ENCODE measurements around the gene HSF5.
A peak's percentile ranks its signal among the peaks of the same experiment; 100 is the strongest.

Gene HSF5

DNA sequence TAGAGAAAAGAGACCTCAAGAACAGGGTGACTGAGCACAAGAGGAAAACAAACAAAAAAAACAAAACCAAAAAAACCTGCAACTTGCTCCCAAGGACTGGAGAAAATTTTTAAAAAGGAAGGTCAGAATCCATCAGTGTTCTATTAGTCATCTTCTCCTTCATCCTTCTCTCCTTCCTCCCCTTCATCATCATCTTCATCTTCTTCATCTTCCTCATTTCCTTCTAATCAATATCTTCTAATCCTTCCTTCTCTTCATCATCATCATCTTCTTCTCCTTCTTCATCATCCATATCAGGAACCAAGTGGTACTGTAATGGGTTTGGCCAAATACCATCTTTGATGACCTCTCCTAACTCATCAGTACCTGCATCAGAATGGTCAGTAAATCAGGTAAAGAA lies 12.2 kb downstream of the HSF5 start:
- DNase-seq, result no peak

DNA sequence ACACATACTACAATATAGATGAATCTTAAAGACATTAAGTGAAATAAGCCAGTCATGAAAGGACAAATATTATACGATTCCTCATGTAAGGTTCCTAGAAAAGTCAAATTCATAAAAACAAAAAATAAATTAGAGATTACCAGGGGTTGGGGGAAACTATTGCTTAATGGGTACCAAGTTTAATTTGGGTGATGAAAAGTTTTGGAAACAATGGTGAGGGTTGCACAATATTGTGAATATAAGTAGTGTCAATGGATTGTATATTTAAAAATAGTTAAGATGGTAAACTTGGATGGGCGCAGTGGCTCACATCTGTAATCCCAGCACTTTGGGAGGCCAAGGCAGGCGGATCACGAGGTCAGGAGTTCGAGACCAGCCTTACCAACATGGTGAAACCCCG lies 17.9 kb downstream of the HSF5 start:
- no peak for DNase-seq

DNA sequence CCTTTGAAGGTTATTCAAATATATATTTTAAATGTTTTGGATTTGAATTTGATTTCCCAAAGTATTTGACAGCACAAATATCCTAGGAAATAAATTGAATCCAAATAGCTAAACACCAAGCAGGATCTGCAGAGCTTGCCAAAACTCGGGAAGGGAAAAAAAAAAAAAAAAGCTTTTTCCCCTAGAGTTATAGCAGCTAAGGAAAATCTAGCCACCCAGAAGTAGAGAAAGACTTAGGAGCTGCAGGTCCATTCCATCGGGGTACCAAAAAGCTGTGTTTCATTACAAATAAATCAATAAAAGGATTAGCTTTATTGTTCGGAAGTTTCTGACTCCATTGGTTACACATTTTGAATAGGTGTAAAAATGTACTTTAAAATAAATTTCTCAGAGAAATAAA lies 19.3 kb downstream of the HSF5 start:
- DNase-seq, result no peak

DNA sequence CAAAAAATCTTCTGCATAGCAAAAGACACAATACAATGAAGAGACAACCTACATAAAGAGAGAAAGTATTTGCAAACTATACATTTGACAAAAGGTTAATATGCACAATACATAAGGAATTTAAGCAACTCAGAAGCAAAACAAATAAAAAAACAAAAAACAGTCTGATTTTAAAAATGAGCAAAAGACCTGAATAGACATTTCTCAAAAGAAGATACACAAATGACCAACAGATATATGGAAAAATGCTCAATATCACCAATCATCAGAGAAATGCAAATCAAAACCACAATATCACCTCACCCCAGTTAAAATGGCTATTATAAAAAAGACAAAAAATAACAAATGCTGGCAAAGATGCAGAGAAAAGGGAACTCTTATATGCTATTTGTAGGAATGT lies 32.7 kb downstream of the HSF5 start:
- no peak for DNase-seq

DNA sequence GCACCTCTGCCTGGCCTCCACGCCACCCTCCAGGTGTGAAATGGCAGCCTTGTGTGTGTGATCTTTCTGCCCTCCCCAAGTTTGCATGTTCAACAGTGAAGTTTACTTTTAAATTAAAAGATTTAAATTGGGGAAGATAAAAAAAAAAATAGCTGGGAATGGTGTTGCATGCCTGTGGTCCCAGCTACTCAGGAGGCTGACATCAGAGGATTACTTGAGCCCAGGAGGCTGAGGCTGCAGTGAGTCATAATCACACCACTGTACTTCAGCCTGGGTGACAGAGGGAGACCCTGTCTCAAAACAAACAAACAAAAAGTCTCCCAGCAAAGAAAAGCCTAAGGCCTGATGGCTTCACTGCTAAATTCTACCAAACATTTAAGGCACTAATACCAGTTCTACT lies 35.5 kb downstream of the HSF5 start:
- DNase-seq, result no peak

DNA sequence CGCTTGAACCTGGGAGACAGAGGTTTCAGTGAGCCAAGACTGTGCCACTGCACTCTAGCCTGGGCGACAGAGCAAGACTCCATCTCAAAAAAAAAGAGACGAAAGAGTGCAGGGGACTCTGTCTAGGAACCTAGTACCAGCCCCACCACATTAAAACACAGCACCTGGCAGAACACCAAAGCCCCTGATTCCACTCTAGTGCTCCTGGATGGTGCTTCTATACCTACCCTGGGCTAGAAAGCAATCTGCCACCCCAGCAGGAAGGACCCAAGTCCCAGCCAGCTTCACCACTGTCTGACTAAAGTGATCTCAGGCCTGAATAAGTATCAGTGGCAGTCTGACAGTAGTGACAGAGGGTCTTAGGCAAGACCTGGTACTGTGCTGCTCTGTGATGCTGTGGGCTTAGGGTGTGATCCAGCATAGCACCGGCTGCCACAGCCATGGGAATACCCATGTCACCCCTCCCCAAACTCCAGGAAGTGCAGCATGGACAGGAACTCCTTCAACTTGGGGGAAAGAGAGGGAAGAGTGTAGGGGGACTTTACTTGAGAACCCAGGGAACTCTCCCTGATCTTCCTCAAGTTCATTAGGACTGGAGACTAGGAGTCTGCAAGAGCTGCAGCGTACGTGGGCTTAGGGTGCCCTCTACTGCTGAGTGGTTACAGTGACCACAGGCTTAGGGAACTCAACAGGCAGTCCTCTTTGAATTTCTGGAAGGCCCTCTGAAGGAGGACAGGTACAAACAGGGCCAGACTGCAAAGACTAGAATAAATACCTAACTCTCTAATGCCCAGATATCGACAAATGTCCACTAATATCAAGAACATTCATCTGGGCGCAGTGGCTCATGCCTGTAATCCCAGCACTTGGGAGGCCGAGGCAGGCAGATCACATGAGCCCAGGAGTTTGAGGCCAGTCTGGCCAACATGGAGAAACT lies 40.9 kb downstream of the HSF5 start:
- DNase-seq, result peak; percentile 90 to 94

DNA sequence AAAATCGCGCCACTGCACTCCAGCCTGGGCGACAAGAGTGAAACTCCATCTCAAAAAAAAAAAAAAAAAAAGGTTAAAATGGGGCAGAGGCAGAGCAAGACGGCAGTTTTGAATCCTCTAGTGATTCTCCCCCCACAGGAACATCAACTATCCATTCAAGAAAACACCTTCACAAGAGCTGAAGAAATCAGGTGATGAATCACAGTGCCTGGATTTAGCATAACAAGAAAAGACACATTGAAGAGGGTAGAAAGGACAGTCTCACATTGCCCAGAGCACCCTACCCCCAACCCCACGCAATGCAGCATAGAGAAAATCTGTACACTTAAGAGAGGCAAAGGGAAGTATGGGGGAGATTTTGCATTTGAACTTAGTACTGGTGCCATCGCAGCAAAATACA lies 42.1 kb downstream of the HSF5 start:
- DNase-seq, result no peak

DNA sequence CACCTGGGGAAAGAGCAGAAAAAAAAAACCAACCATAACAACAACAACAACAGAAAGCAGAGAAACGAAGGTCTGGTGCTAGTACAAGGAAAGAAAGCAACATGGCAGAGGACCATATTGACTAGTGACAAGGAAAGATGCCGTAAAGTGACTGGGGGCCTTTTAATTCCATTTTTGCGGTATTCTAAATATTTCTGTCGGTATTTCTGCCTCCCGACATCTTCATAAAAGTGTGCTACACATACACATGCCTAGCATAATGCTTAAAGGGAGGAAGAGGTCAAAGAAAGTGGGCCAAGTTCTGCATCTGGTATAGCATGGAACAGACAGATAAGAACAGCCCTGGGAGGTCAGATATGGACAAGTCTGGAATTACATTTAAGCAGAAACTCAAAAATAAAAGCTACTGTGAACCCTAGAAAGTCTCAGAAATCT lies 51.4 kb downstream of the HSF5 start:
- no peak for DNase-seq

DNA sequence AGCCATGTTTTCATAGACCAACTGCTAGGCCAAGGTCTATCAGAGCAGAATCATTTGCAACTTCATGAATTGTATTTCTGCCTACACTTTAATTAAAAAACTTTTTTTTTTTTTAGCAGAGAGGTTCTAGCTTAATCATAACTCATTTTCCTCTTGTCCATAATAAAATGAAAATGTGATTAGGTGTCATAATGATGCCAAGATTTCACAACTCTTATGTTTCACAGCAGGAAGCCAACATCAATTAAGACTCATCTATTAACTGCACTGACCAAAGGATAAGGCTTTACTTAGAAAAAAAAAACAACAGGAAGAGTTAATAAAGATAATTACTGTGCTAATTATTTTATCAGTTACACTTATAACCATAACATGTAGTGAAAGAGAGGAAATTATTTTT lies 52.0 kb downstream of the HSF5 start:
- DNase-seq, result no peak

DNA sequence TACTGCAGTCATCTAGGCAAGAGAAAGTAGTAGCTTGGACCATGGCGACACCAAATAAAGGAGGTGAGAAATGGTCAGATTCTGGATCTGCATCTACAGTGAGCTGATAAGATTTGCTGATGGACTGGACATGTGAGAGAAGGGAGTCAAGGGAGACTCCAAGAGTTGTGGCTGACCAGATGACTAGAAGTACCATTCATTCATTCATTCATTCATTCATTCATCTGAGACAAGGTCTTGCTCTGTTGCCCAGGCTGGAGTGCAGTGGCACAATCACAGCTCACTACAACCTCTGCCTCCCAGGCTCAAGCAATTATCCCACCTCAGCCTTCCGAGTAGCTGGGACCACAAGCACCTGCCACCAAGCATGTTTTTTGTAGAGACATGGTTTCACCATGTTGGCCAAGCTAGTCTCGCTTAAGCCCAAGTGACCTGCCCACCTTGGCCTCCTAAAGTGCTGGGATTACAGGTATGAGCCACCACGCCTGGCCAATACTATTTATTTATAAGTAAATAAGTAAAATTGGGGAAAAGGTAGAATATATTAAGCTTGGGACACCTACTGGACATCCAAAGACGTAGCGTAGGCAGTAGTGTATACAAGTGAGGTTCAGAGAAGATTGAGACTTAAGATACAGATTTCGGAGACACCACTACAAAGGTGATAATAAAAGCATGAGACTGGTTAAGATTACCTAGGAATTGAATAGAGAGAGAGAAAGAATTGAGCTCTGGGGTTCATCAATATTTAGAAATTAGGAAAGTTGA lies 55.2 kb downstream of the HSF5 start:
- peak; percentile 27 to 29 for DNase-seq

DNA sequence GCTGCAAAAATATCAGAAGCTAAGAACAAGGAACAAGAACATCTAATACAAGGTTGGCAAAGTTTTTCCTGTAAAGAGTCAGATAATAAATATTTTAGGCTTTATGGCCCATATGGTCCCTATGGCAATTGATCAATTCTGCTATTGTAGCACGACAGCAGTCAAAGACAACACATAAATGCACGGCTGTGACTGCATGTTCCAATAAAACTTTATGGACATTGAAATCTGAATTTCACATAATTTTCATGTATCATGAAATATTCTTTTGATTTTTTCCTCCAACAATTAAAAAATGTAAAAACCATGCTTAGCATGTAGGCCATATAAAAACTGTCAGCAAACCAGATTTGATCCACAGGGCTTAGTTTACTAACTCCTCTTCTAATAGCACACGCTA lies 60.4 kb downstream of the HSF5 start:
- DNase-seq, result no peak

DNA sequence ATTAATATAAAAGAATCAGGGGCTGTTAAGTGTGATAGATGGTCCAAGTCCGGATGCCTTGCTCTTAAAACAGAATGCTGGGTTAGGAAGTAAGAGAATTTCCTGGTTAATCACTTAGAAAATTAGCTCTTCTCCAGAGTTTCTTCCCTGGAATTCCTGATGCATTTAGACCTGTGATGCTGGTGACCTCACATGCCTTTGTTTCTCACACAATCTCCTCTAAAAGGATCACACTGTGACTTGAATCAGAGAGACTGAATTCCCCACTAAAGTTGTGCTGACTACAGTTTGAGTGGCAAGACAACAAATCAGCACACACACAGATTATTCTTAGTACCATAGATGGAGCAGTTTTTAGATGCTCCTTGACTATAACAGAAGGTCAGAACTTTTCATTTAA lies 66.5 kb downstream of the HSF5 start:
- no peak for DNase-seq

DNA sequence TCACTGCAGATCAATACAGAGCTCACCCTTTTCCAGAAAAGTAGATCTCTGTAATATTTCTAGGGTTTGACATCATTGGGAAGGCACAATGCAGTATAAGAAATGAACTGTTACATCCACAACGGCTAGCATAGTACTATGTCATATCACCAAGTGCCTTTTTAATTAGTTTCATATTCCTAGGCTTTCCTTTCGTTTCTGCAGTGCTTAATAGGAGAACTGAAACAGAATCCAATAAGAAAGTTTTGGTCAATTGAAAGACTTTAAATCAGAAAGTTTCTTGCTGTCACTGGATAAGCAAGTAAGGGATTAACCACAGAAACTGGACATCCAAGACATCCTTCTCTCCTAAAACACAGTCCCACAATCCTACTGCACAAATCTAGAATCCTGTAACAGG lies 67.4 kb downstream of the HSF5 start:
- no peak for DNase-seq

DNA sequence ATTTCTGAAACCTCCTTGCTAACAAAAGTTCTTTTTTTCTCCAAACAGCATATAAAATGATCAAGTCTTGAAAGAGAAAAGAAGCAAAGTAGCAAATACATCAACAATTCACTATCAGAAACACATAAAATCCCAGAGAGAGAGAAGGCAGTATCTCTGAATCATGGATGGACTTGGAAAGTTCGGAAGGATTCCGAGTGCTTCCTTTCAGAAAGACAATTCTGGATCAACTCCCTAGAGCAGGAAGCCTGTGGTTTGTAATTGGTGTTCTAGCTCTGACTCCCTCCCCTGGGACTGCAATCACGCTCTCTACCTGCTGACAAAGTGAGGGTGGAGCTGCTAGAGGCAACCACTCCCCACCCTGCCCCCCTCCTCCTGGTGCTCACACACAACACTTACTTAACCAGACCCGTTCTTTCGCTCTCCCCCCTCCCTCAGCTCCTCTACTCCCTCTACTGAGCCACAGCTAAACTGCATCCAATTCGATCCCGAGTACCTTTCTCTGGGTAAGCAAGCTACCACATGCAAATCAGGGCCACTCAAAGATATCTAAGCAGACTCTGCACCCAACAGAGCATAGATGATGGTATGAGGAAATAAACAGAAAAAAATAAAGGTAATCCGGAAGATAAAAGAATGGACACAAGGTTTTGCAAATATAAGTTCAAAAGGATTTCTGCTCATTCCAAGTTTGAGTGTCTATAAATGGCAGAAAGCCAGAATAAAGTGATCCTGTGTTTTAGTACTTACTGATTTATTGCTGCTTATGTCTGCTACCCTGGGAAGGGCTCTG lies 70.7 kb downstream of the HSF5 start, which contains the start of gene RNF43:
RNF43 (minus strand) TSS at position 235 of the 793 bp plus-strand sequence. CDS start 1,957 bp downstream, outside the sequence.
- DNase-seq, result peak; percentile 93 to 96

DNA sequence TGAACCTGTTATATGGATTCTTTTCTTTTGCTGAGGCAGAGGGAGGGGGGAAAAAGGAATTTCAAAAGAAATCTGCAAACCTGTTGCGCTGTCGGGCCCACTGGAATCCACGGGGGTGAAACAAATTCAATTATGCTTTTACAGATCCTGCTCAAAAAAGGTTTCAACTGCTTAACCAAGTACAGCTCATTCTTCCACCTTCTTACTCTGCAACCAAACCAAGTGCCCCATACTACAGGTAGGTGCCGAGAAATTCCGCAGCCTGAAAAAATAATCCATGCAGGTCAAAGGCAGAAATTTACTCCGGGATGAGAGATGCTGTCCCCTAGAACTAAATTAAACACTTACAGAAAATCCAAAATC lies 71.3 kb downstream of the HSF5 start:
- DNase-seq, result no peak

DNA sequence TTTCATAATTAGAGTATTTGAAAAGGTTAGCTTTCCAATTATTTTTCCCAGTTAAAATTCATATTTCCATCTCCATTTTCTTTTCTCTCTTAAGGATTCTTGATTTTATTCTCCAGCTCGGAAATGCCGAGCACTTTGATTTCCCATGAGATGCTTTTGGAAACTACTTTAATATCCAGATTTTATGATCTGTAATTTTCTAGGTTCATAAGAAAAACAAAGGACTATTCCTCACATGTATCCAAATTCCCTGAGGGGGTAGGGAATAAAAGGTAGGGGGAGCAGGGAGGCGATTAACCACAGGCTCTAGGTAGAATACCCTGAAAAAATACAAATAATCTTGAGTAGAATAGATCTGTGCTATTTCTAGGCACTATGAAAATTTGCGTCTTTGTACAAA lies 71.8 kb downstream of the HSF5 start:
- no peak for DNase-seq

DNA sequence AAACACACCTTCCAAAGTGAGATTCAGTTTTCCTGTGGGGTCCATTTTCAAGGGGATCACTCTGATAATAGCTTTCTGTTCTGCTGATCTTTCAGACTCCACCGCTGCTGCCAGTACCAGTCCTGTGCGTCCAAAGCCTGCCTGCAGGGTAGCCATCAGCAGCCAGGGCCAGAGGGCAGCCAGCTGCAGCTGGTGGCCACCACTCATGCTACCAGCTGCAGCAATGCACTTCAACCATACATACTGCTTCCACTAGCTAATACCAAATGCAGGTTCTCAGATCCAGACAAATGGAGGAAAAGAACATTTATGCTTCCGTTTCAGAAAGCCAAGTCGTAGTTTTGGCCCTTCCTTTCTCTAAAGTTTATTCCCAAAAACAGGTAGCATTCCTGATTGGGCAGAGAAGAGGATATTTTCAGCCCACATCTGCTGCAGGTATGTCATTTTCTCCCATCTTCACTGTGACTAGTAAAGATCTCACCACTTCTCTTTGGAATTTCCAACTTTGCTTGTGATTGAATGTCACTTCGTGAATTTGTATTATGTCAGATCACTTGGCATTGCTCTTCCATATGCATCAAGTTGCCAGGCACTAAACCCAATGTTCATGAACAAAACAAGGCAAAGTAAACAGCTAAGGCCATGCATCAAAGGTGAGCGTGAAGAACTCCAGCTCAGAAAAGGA lies 72.7 kb downstream of the HSF5 start:
- no peak for DNase-seq

DNA sequence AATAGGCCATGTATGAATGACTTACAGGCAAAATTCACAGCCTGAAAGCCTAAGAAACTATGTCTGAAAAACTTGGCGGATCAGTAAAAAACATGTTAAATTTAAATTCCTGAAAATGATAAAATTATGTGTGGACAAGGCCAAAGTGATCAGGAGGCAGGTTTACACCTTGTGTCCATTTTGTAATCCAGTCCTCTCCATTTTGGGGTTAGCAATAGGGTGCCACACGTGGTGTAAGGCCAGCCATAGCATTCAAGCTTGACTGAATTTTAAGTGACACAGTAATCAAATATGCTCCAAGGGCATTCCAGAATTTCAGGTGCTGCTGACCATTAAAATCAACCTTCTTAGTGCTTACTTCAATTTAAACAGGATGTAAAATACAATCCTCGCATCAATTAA lies 73.6 kb downstream of the HSF5 start:
- no peak for DNase-seq

DNA sequence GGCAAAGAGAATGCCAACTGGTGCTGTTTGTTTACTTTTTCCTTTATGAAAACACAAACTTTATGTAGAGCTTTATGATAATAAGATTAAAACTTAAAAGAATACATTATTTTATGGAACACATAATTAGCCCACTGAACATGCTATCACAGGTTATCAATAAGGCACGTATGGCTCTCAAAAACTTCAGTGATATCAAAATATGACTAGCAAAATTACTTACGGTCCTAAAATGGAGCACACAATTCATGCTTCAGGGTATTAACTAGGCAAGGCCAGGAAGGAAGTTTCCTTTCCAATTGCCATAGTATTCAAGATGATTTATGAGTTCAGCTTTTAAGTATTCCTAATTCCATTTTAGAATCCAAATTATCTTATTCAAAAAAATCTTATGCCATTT lies 74.5 kb downstream of the HSF5 start:
- DNase-seq, result no peak

DNA sequence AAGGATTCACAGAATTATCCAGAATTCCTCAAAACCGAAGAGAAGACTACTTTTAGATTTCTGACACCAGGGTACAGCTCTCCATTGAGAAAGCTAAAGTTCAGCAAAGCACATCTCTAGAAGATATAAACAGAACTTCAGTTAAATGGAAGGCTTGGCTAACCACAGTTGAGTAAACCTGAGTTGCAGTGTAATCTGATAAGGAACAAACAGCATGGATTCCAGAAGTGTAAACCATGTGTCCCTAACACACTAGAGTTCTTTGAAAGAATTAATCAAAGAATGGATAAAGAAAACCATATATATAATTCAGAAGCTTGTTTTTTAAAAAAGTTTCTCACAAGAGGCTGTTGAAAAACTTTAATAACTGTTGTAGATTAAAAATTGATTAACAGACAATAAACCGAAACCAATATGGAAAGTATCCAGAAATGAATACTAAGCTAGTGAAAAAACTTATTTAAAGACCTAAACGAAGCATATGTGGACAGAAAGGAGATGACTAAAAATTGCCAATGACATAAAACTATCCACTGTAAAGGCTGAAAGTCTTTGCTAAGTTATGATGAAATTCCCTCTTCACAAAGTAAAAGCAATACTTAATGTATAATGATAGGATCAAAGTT lies 75.1 kb downstream of the HSF5 start:
- no peak for DNase-seq

DNA sequence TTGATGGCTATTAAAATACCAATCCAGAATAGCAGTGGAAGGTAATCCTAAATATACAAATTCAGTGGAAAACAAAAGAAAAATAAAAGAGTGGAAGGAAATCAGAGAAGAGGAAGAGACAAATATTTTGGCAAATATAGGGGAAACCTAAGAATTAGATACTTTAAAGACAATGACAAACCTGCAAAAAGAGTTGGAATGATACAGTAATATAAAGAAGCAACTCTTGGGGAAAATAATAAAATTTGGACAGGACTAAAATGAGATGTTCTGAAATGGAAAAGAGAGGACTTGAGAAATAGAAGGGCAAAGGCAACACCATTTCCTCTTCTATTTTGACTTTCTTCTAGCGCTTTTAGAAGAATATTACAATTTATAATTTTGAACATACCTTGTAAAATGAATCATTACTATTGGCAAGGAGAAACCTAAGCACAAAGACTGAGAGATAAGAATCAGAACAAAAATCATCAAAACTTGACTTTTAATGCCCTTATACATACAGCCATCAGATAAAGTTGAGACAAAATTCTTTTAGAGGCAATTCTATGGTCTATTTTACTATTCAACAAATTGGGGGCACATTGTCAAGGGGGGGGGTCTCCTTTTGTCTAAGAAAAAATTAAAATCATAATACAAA lies 76.0 kb downstream of the HSF5 start:
- no peak for DNase-seq
